DOHH2 (cell line): ENCODE results near the gene SLC35F2.

Experiments
- CTCF ChIP-seq: fragments of 200-600 bp; sonication (generic); IDR thresholded peaks from one replicate; pipeline ENCODE4 v1.5.1; 2014; ENCODE audit warnings: antibody characterized with exemption, mild to moderate bottlenecking, low read depth, low read length; ENCODE audit not compliant: poor library complexity, severe bottlenecking
- EZH2phosphoT487 ChIP-seq: fragments of 200-600 bp; sonication (generic); IDR thresholded peaks from 2 replicates; pipeline ENCODE4 v1.6.1; 2017; ENCODE audit warnings: borderline replicate concordance, mild to moderate bottlenecking, antibody characterized with exemption, low read length, moderate library complexity, mixed read lengths

- TF ChIP-seq CTCF (no peak), EZH2phosphoT487 (no peak)
Measured at GRCh38 chr11:107751082-107751481, 107.5 kb downstream of the SLC35F2 start.
